Thyroid gland (tissue), 4 donors: Measurements from ENCODE around the gene RAB15.

Source experiments
- CTCF ChIP-seq, 6 experiments: fragments of 200-600 bp in 3 of 6; fragments of 450-650 bp in 3 of 6; sonication (generic) in 3 of 6; IDR thresholded peaks; one replicate each; pipeline ENCODE4 v1.5.1; 2016 to 2019; ENCODE audit warnings: antibody characterized with exemption in 6 of 6, mild to moderate bottlenecking in 2 of 6, inconsistent platforms in 1 of 6, moderate library complexity in 1 of 6
- POLR2A ChIP-seq, 2 donors: fragments of 450-650 bp; IDR thresholded peaks; one replicate each; pipeline ENCODE4 v1.6.1; 2017; ENCODE audit warnings: antibody characterized with exemption in 2 of 2, mild to moderate bottlenecking in 2 of 2, moderate library complexity in 1 of 2

- TF ChIP-seq CTCF (IDR thresholded peaks at IDR 0.05) = no peak
- TF ChIP-seq POLR2A (IDR thresholded peaks at IDR 0.05) = no peak
These were observed 51.7 kb downstream of the RAB15 start for GRCh38 chr14:64920465-64920864.
